Naive thymus-derived CD4-positive, alpha-beta T cell (primary cell): ENCODE results near the gene PAX3. TPM values are rescaled to one million over a fixed set of nuclear protein-coding genes. Genes with fewer than 3 reads are reported as not detected.

Experiments
- polyA plus RNA-seq, 2 donors: library from polyadenylated mRNA; unstranded; fragments of 300-500 nt; fragmentation: Illumina TruSeq; gene quantifications; one replicate each; pipeline ENCODE4 v1.2.3, GENCODE V29; 2021
- total RNA-seq, 6 experiments: library from RNA in 5 of 6; stranded (reverse) in 5 of 6; gene quantifications; 1 replicate in 5 of 6; 2 replicates in 1 of 6; pipeline ENCODE4 v1.2.3 and lab custom pipeline; 2021 to 2026

The PAX3 gene
- total and polyA plus RNA-seq, 7 experiments from 2014 or later: not detected

Other genes with a start within 250 kb of the PAX3 start
- gene SGPP2, start 125.5 kb upstream of the PAX3 start, total RNA-seq: 1 to 10 TPM in 2 of 5 experiments, under 1 TPM in 3; 0.37 to 5.8 (median 0.86) TPM
- under 1 TPM; 0.05 to 0.06 TPM for gene SGPP2, start 125.5 kb upstream of the PAX3 start, polyA plus RNA-seq